ENCODE measurements around the gene AGAP1.

AGAP1 gene

GRCh38 chr2:235612181-235612950, 118.5 kb downstream of the AGAP1 start:
- DNase-seq: no peak

DNA sequence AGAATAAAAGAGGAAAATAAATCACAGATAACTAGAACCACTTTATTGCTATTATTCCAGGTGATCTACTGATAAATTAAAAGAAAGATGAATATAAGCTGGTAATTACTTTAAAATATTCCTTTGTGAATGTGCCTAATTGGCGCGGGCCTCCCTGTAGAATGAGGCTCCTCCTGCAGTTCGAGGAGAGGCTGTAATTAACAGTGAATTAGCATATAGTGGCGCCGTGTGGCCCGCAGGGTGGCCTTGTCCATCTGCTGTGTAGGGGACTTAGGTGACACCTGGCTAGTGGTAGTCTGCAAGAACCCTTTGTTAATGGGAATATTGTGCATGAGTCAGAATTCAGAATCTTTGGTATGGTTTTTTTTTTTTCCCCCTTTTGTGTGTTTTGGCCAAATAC, 119.8 kb downstream of the AGAP1 start:
- no peak for DNase-seq

DNA sequence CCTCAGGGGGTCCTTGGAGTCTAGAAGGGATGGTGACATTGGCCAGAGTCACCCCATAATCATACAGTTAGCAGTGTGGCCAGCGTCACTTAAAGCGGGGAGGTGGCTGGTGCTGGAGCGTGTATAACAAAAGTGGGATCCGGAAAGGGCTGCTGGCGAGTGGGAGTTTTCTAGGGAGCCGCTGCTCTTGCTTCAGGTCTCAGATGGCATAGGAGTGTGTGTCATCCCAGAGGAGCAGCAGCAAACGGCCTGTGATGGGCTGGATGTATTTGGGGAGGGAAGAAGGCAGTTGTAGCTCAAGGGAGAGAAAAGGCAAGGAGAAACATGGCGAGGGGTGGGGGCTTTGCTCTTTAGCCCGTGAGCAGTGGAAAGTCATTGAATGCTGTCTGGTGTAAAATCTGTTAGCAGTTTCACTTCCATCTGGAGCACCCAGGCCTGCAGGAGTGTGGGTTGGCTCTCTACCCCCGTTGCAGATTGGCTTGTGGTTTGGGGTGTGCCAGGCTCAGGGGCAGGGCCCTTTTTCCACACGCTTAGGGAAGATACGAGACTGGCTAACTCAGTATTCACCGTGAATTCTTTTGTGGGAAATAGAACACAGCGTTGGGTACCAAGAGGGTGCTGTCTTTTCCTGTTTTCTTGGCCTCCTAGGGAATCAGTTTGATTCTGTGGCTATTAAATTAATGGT, 120.5 kb downstream of the AGAP1 start:
- DNase-seq: no peak

DNA sequence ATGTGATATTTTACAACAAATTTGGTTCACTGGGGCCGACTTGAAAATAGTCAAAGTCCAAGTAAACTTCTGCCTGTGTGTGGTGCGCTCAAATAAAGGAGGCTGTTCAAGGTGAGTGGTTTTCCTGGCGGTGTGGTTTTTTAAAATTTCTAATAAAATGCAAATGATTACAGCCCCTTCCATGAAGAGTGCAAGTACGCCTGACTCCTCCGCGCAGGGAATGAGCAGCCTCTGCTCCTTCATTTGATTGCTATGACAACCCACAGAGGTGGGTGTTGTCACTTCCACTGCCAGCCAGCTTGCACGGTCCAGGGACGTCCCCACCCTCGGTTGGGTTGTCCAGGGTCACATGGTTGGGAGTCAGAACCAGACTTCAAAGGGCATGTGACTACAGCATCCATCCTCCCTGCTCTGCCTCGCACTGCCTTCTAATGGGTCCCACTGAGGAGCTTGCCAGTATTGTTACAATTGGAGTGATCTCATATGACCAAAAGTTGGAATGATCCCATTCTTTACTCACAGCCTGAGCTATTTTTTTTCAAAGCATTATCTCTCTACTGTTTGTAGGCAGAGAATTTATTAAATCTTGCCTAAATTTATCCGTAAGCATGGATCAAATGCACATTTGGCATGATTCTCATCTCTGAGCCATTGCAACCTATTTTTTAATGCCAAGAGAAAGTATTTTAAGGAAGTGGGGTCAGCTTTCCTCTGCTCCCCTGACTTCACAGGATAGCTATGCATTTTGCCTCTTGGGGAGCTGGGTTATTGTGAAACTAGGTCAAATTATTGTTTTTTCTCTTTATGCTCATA, 121.3 kb downstream of the AGAP1 start:
- no peak for DNase-seq

- no peak for DNase-seq
These were observed 123.0 kb downstream of the AGAP1 start for GRCh38 chr2:235616885-235617284.

DNA sequence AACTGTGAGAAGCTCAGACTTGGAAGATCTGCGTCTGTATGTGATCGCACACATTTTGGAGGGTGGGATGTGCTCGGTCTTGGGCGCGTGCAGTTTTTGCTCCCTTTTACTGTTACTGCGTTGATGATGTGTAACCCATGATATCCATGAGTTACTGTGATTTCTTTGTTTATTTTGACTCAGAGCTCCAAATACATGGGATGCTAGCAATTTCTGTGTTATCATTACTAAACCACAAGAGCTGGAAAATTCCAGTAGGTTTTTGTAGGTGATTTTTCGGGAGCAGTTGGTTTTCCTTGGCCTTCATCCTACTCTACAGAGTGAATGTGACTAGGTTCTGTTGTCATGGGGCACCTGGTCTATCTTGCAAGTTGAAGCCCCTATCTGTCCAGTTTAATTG, 124.2 kb downstream of the AGAP1 start:
- DNase-seq: no peak

DNA sequence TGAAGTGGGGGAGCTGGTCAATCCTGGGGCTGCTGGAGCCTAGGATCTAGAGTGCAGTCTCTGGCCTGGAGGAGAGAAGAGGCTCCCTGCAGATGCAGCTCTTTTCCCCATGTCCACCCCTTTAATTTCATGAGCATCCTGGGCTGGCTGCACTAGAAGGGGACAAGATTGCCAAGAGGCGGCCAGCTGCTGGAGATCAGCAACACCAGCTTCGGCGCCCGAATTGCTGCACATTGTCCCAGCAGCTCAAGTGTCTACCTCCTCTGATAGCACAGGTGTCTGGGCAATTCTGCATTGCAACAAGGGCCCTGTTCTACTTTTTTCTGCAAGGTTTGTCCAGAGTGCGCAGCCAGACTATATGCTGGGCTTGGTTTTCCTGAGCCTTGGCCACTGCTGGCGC, 125.7 kb downstream of the AGAP1 start:
- DNase-seq: no peak

- DNase-seq: no peak
These were observed 127.9 kb downstream of the AGAP1 start for GRCh38 chr2:235621736-235622135.

DNA sequence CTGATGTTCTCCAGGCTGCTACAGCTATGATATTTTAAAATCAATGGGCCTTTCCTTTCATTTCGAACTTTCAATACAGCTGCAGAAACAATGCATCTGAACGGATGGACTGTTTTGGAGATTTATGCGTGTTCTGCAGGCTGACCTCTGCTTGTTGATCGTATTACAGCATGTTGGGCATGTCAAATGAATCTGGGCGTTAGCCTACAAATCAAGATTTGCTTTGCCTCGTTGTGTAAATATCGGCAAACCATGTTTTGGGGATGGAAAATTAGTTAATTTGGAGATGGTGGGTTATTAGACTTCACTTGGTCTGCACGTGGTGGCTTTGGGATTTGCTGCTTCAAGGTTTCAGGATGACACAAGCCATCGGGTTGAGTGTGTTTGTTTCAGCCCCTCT, 129.3 kb downstream of the AGAP1 start:
- no peak for DNase-seq

GRCh38 chr2:235623752-235624151, 129.9 kb downstream of the AGAP1 start:
- DNase-seq: no peak

- no peak for DNase-seq
These were observed 132.8 kb downstream of the AGAP1 start for GRCh38 chr2:235626658-235627057.

- no peak for DNase-seq
These were observed 133.8 kb downstream of the AGAP1 start for GRCh38 chr2:235627682-235628081.

DNA sequence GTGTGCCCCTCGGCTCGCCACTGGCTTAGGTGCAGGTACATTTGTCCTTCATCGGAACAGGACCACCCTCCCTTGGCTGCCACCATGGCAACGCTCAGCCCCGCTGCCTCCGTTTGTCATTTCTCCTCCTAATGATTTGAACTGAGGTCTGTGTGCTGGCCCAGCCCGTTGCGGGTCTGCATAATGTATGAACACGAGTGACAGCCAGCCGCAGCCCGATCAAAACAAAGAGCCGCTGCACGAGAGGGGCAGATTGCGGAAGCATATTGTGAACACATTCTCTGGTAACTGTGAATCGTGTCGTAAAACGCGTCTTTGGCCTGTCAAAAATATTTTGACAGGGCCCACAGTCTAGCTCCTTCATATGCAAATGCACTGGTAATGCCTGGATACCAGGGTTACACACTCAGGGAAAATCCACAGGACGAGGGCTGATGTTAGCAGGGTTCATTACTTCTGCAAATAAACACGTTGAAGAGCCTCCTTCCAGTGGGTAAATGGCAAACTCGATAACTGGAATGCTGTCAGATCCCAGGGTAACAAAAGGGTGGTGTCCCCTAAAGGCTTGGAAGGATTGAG, 137.0 kb downstream of the AGAP1 start:
- DNase-seq: no peak

GRCh38 chr2:235634435-235635158, 140.8 kb downstream of the AGAP1 start:
- no peak for DNase-seq

- no peak for DNase-seq
These were observed 142.7 kb downstream of the AGAP1 start for GRCh38 chr2:235636546-235636945.

DNA sequence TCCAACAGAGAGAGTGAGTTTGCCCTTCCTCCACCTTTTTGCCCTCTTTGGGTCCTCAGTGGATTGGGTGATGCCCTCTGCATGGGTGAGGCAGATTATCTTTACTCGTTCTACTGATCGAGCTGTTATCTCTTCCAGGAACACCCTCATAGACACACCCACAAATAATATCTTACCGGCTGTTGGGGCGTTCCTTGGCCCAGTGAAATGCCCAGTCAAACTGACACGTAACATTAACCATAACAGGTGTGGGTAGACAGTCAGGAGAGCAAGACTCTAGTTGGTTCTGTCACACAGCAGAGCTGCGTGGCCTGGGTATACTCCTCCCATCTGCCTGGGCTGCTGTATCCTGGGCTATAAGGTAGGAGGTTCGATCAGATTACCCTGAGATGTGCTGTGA, 144.1 kb downstream of the AGAP1 start:
- DNase-seq: no peak

DNA sequence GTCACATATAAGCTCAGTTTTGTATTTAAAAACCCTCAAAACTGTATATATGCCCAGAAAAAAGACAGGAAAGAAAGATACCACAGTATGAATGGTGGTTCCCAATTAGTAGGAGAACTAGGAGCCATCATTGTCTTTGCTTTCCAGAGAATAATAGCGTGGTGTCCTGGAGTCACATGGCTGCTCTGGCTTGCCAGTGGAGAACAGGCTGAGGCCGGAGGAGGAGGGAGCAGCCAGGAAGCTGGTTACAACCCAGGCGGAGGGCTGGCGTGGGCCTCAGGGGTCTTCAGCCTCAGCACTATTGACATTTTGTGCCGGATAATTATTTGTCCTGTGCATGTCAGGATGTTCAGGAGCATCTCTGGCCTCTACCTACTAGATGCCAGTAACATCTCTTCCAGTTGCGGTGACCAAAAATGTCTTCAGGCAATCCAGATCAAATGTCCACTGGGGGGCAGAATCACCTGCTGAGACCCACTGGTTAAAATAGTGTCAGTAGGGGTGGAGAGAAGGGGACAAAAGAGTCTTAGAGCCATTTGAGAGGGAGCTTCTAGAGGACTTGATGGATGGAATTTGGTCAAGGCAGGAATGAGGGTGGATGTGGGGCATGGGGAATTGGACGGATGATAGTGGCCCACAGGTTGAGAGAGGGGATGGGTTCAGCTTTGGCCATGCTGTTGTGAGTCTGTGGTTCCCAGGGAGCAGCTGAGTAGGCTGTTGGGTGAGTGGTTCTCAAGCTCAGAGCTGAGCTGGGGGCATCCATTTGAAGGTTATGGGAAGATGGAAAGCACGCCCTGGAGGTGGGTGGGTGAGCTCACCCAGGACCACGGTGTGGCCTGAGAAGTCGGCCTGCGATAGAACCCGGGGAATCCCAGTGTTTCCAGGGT, 144.9 kb downstream of the AGAP1 start:
- no peak for DNase-seq

DNA sequence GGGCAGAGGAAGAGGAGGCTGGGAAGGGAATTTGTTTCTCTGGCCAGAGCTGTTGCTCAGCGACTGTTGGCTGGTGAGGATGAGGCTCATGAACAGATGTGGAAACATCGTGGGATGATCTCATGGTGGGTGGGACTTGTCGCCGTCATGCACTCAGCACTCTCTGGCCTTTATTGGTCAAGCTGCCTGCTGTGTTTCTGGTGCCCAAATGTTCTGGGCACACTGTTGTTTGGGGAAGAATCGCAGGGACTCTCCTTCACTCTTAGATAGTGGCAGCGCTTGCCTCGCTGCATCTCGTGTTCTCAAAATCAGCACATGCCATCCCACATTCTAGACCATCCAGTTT, 145.6 kb downstream of the AGAP1 start:
- no peak for DNase-seq

- no peak for DNase-seq
These were observed 146.0 kb downstream of the AGAP1 start for GRCh38 chr2:235639885-235640284.

DNA sequence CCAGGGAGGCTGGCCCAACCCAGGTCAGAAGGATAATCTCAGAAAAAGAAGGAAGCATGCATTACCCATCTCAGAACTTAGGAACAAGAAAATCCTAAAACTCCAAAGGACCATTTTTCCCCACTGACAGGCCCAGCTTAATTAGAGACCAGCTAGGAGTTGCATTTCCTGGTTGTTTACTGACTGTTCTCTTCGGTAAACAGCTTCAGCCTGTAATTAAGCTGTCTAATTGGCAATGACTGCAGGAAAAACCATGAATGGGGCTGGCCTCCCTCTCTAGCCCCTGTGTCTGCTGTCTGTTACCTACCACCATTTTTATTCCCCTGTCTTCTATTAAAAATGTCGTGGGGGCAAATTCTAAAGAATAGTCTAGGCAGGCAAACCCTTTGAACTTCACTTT, 146.5 kb downstream of the AGAP1 start:
- no peak for DNase-seq

DNA sequence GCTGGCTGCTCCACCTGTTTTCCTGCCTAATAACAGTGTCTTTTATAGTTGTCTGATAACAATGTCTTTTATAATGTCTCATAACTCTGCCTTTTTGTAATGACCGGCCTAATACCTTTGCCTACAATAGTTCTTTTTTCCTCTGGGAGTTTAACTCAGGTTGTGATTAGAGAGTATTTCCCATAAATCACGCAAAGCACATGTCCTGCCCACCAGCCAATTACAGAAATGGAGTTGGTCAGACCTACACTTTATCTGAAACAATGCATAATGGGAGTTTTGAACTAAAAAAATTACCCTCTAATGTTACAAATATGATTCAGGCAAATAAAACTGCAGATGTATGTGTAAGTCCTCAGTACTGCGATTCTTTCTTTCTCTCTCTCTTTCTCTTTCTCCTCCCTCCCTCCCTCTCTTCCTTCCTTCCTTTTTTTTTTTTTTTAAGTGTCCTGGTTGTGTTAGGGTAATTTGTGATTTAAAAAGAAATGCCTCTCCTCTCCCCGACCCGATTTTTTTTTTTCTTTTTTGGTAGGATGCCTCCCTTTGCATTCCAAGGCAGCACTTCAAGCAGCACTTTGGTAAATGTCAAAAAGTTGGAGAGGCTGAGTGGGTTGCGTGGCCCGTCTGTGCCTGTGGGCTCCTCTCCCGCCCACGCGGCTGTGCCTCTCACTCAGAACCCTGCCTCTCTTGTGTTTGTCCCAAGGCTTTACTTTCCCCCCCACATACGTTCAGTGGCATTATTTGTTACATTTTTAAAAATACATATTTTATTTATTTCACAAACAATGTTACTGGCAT, 147.3 kb downstream of the AGAP1 start:
- no peak for DNase-seq
